LNCAP (cell line): Measurements from ENCODE around the gene DCLRE1A.

Experiments used
- CTCF ChIP-seq: fragments of 450-650 bp; IDR thresholded peaks from 2 replicates; pipeline ENCODE4 v1.5.1; 2017; ENCODE audit warnings: mild to moderate bottlenecking

The DCLRE1A gene

GRCh38 chr10:113806503-113806902, 47.4 kb downstream of the DCLRE1A start:
- TF ChIP-seq CTCF: no peak

GRCh38 chr10:113802997-113803396, 50.9 kb downstream of the DCLRE1A start:
- no peak for TF ChIP-seq CTCF

DNA sequence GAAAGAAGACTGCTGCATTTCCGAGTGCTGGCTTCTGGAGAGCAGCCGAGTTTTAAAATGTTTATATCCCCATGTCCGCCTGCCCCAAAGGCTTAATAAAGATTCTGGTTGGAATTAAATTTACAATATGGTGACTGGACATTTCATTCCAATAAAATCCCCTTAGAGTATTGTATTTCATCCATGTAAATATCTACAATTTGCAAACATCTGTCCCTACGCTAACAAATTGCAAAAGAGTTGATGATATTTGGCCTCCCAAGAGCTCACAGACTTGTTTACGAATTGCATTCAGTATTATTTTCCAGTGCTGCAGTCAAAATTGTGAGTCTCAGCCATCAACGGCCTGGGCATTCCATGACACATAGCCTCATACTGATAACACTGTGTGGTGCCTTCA, 52.3 kb downstream of the DCLRE1A start:
- TF ChIP-seq CTCF: no peak

GRCh38 chr10:113791691-113792090, 62.2 kb downstream of the DCLRE1A start:
- no peak for TF ChIP-seq CTCF

DNA sequence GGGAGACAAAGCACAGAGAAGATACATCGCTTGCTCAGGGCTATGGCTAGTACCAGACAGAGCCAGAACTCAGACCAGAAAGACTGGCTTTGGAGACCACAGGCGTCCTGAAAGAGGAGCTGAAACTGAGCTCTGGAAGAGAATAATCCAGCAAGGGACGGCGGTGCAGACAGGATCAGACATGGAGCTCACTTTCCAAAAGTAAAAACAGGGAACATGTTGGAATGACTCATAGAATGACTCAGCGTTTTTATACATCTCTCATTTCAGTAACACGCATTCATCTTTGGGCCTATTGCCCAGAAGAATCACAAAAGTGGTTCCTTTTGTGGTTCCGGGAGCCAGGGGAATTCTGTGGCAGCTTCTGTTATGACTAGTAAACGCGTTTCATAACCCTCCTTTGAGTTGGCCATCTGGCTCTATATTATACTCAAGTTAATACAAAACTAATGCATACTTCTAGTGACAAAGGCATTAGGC, 65.2 kb downstream of the DCLRE1A start:
- no peak for TF ChIP-seq CTCF
